H1 (cell line): ENCODE results near the gene KCNAB2. TPM values are rescaled to one million over a fixed set of nuclear protein-coding genes. Genes with fewer than 3 reads are reported as not detected.

Experiments
- CTCF ChIA-PET: fragments of 300-600 bp; sonication (Branson Sonifier 250); formaldehyde crosslinking; loops from one replicate; lab custom pipeline; 2021; ENCODE audit not compliant: partially characterized antibody; lab: Charles Lee
- POLR2A ChIA-PET: fragments of 300-600 bp; sonication (Branson Sonifier 250); formaldehyde crosslinking; loops from one replicate; lab custom pipeline; 2021; ENCODE audit warnings: inconsistent platforms; ENCODE audit not compliant: partially characterized antibody; lab: Charles Lee
- DNase-seq, 2 experiments: peaks; one replicate each; pipeline versions ENCODE4 v3.0.0 to v3.0.0-alpha.2; 2010 to 2022; ENCODE audit warnings: low spot score in 2 of 2, low read depth in 1 of 2, mixed read lengths in 1 of 2
- FAIRE-seq: peaks from 2 replicates; lab custom pipeline; 2011; peaks lifted over from hg19 to GRCh38; lab: Jason Lieb, UNC
- H2AFZ ChIP-seq: 2 replicates; pipeline ENCODE4 v1.8.1; 2012; ENCODE audit warnings: low read length, inconsistent platforms
- H2AK5ac ChIP-seq: 2 replicates; pipeline ENCODE4 v1.6.1; 2013; ENCODE audit warnings: low read depth, low read length
- H2BK120ac ChIP-seq: replicated peaks from 2 replicates; pipeline ENCODE3; 2013; ENCODE audit warnings: low read depth, low read length, inconsistent platforms
- H2BK12ac ChIP-seq: 2 replicates; pipeline ENCODE4 v1.6.1; 2013; ENCODE audit warnings: low read depth, low read length
- H2BK15ac ChIP-seq: 2 replicates; pipeline ENCODE4 v1.6.1; 2013; ENCODE audit warnings: low read length
- H2BK20ac ChIP-seq: 2 replicates; pipeline ENCODE4 v1.6.1; 2013; ENCODE audit warnings: low read length
- H2BK5ac ChIP-seq: 2 replicates; pipeline ENCODE4 v1.6.1; 2013; ENCODE audit warnings: low read depth, low read length
- H3K14ac ChIP-seq: 2 replicates; pipeline ENCODE4 v1.6.1; 2013; ENCODE audit warnings: inconsistent platforms; ENCODE audit not compliant: insufficient read length
- H3K18ac ChIP-seq: 2 replicates; pipeline ENCODE4 v1.6.1; 2013; ENCODE audit warnings: low read length; ENCODE audit errors: extremely low read depth
- H3K23ac ChIP-seq: 2 replicates; pipeline ENCODE4 v1.6.1; 2013; ENCODE audit warnings: inconsistent platforms; ENCODE audit not compliant: insufficient read length
- H3K23me2 ChIP-seq: 2 replicates; pipeline ENCODE4 v1.6.1; 2013; ENCODE audit warnings: low read depth, low read length
- H3K27ac ChIP-seq: 2 replicates; pipeline ENCODE4 v1.6.1; 2011; ENCODE audit warnings: low read depth, low read length, inconsistent platforms
- H3K27me3 ChIP-seq, 4 experiments: replicated peaks in 1 of 4; 1 replicate in 1 of 4; 2 replicates in 3 of 4; pipeline versions ENCODE4 v1.6.1 to v1.8.1; 2011 to 2013; ENCODE audit warnings: low read length in 3 of 4, mild to moderate bottlenecking in 3 of 4, inconsistent platforms in 2 of 4, mixed read lengths in 2 of 4, moderate library complexity in 1 of 4; ENCODE audit not compliant: control insufficient read depth in 3 of 4, insufficient read depth in 3 of 4; ENCODE audit errors: extremely low read depth in 1 of 4
- H3K36me3 ChIP-seq, 4 experiments: 2 replicates each; pipeline versions ENCODE4 v1.6.1 to v1.8.1; 2011 to 2013; ENCODE audit warnings: mild to moderate bottlenecking in 4 of 4, low read length in 3 of 4, moderate library complexity in 2 of 4, control low read depth in 1 of 4, inconsistent platforms in 1 of 4; ENCODE audit not compliant: insufficient read depth in 4 of 4, control insufficient read depth in 2 of 4
- H3K4ac ChIP-seq: replicated peaks from 2 replicates; pipeline ENCODE3; 2013; ENCODE audit warnings: low read length, low read depth, mixed read lengths, inconsistent platforms; ENCODE audit not compliant: insufficient read length
- H3K4me1 ChIP-seq, 4 experiments: replicated peaks in 1 of 4; 1 replicate in 1 of 4; 2 replicates in 3 of 4; pipeline versions ENCODE4 v1.6.1 to v1.8.1; 2011 to 2013; ENCODE audit warnings: low read length in 3 of 4, inconsistent platforms in 2 of 4, mixed read lengths in 1 of 4; ENCODE audit not compliant: insufficient read depth in 4 of 4, control insufficient read depth in 3 of 4
- H3K4me2 ChIP-seq, 2 experiments: 2 replicates each; pipeline versions ENCODE4 v1.6.1 to v1.8.1; 2011 to 2013; ENCODE audit warnings: low read depth in 2 of 2, low read length in 2 of 2, control low read depth in 1 of 2, inconsistent platforms in 1 of 2, mild to moderate bottlenecking in 1 of 2; ENCODE audit not compliant: insufficient read depth in 1 of 2
- H3K4me3 ChIP-seq, 4 experiments: fragments of 200-600, 300-600 bp in 1 of 4; sonication (generic), shearing (Covaris generic), sonication (Bioruptor Twin) in 1 of 4; 2 replicates each; pipeline versions ENCODE4 v1.5.1 to v1.8.1; 2011 to 2016; ENCODE audit warnings: low read length in 4 of 4, low read depth in 3 of 4, control low read depth in 2 of 4, inconsistent platforms in 2 of 4, mild to moderate bottlenecking in 2 of 4, mixed read lengths in 1 of 4, moderate library complexity in 1 of 4; ENCODE audit not compliant: insufficient read depth in 2 of 4; ENCODE audit errors: extremely low read depth in 1 of 4
- H3K56ac ChIP-seq: replicated peaks from 2 replicates; pipeline ENCODE3; 2013; ENCODE audit warnings: low read depth, mild to moderate bottlenecking, mixed read lengths, low read length, inconsistent platforms; ENCODE audit not compliant: insufficient read length
- H3K79me1 ChIP-seq: 2 replicates; pipeline ENCODE4 v1.6.1; 2013; ENCODE audit warnings: low read depth, low read length, control low read depth
- H3K79me2 ChIP-seq, 2 experiments: 2 replicates each; pipeline versions ENCODE4 v1.6.1 to v1.8.1; 2012 to 2013; ENCODE audit warnings: low read length in 2 of 2, mild to moderate bottlenecking in 2 of 2, inconsistent platforms in 1 of 2; ENCODE audit not compliant: insufficient read depth in 2 of 2, control insufficient read depth in 1 of 2
- H3K9ac ChIP-seq, 4 experiments: replicated peaks in 1 of 4; 1 replicate in 1 of 4; 2 replicates in 3 of 4; pipeline versions ENCODE4 v1.6.1 to v1.8.1; 2011 to 2013; ENCODE audit warnings: low read depth in 3 of 4, low read length in 3 of 4, control low read depth in 2 of 4, mild to moderate bottlenecking in 2 of 4, moderate library complexity in 2 of 4, inconsistent platforms in 1 of 4; ENCODE audit errors: extremely low read depth in 1 of 4
- H3K9me3 ChIP-seq, 2 experiments: 2 replicates each; pipeline versions ENCODE4 v1.6.1 to v1.8.1; 2012 to 2013; ENCODE audit warnings: mild to moderate bottlenecking in 2 of 2, moderate library complexity in 2 of 2, control low read depth in 1 of 2, inconsistent platforms in 1 of 2, low read depth in 1 of 2, low read length in 1 of 2, mixed read lengths in 1 of 2; ENCODE audit not compliant: insufficient read depth in 2 of 2
- H4K20me1 ChIP-seq, 2 experiments: replicated peaks in 1 of 2; 2 replicates each; pipeline versions ENCODE3 to v1.8.1; 2011 to 2013; ENCODE audit warnings: inconsistent platforms in 2 of 2, low read length in 2 of 2, mild to moderate bottlenecking in 1 of 2; ENCODE audit not compliant: insufficient read depth in 2 of 2, control insufficient read depth in 1 of 2
- H4K5ac ChIP-seq: 2 replicates; pipeline ENCODE4 v1.6.1; 2013; ENCODE audit warnings: low read length, low read depth, mixed read lengths, inconsistent platforms; ENCODE audit not compliant: insufficient read length
- H4K8ac ChIP-seq: 2 replicates; pipeline ENCODE4 v1.8.0; 2013; ENCODE audit warnings: mild to moderate bottlenecking, moderate library complexity, low read length, inconsistent platforms; ENCODE audit not compliant: insufficient read depth; ENCODE audit errors: extremely low read depth
- H4K91ac ChIP-seq: replicated peaks from 2 replicates; pipeline ENCODE3; 2013; ENCODE audit warnings: low read length, mixed read lengths, inconsistent platforms; ENCODE audit not compliant: insufficient read length
- ZNF274 ChIP-seq: IDR thresholded peaks from 2 replicates; pipeline ENCODE4 v1.7.0; 2012; ENCODE audit warnings: low read length, borderline replicate concordance; ENCODE audit errors: extremely low read depth
- WGBS, 2 experiments: shearing (Covaris generic) in 1 of 2; methylation state at CpG; one replicate each; pipeline versions ENCODE4 v1.1.6 to v1.1.7; 2013 to 2015; ENCODE audit warnings: low lambda C conversion rate in 2 of 2, mixed read lengths in 2 of 2, inconsistent platforms in 1 of 2, low coverage in 1 of 2, missing lambda C conversion rate in 1 of 2; ENCODE audit not compliant: insufficient replicate concordance in 2 of 2, insufficient coverage in 1 of 2, insufficient read length in 1 of 2; ENCODE audit errors: extremely low coverage in 1 of 2, missing lambda C conversion rate in 1 of 2; 5-methylcytosine and 5-hydroxymethylcytosine counted together
- polyA plus RNA-seq, 7 experiments: library from polyadenylated mRNA; depleted of rRNA in 3 of 7; stranded (reverse) in 5 of 7; unstranded in 2 of 7; fragments of >200 nt in 5 of 7; fragments of 200-250 nt in 2 of 7; gene quantifications; 1 replicate in 5 of 7; 2 replicates in 1 of 7; 4 replicates in 1 of 7; pipeline versions ENCODE4 v1.2.1 to v1.2.3, GENCODE V29; 2011 to 2013; ENCODE audit warnings: missing spikeins in 2 of 7, mixed read lengths in 2 of 7
- total RNA-seq: library from RNA; stranded (reverse); fragmentation: NEBNext Ultra II Directional; extraction: Animal tissue kit (Norgen Biotek cat#: 25700); gene quantifications from 2 replicates; pipeline ENCODE4 v1.2.1, GENCODE V29; 2021
- TF ChIP-seq, protein P1 (sequence below), 3 experiments: IDR thresholded peaks; 1 replicate in 2 of 3; 2 replicates in 1 of 3; pipeline versions ENCODE4 v1.5.1 to v1.6.1; 2011; ENCODE audit warnings: low read length in 3 of 3, mild to moderate bottlenecking in 3 of 3, inconsistent platforms in 2 of 3, low read depth in 1 of 3, moderate library complexity in 1 of 3; ENCODE audit not compliant: insufficient read depth in 1 of 3; ENCODE audit errors: control extremely low read depth in 1 of 3

KCNAB2 gene
- total and polyA plus RNA-seq, 2 of the 8 experiments (the other 6 are each of a cell fraction or from before 2014, with no cell fraction given): 4.5 to 7.0 TPM

DNA sequence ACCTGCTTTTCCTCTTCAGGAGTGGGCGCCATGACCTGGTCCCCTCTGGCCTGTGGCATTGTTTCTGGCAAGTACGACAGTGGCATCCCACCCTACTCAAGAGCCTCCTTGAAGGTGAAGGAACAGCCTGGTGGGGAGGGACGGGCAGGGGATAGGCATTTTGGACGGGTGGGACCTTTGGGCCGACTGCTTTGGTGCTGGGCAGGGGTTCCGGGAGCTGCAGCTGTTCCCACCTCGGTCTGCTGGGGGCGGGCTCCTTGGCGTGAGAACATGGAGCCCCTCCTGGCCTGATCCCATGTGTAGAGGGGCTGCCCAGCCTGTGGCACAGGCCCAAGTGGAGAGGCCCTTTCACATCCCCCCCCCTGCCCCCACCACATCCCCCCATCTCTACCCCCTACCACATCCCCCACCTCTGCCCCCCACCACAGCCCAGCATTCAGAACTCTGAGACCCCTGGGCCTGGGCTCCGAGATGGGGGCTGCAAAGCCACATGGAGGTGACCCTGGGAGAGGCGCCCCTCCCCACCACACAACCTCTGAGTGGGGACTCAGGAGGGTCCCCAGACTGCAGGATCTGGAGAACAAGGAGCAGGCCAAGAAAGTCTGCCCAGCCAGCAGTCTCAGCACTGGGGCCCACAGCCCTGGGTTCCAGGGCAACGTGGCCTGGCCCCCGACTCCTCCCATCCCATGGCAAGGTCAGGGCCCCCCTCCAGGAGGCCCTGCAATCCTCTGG is 50.0 kb downstream of the KCNAB2 start:
- no peak overlapping the region for H3K4me2 ChIP-seq
- no peaks in the 10 kb centered on the region; the same call in 1 of the 2 replicates for H3K23me2 ChIP-seq
- no peak overlapping the region for H4K91ac ChIP-seq
- no peaks in the 10 kb centered on the region for H3K9me3 ChIP-seq
- no peak overlapping the region for H2BK12ac ChIP-seq
- no peaks in the 10 kb centered on the region; a peak in 1 of 7 replicates for H3K4me1 ChIP-seq
- no peaks in the 10 kb centered on the region for H3K79me1 ChIP-seq
- FAIRE-seq (no peak), DNase-seq (no peak)
- H2AK5ac ChIP-seq: no peak overlapping the region
- no peaks in the 10 kb centered on the region for H3K27me3 ChIP-seq
- no peak overlapping the region for H3K14ac ChIP-seq
- no peak overlapping the region for H4K5ac ChIP-seq
- no peak overlapping the region for H3K9ac ChIP-seq
- WGBS, 2 experiments: 91% methylated on average over 10 of the region's 13 CpGs; no CpG with 5 or more reads in 1 of the 2 experiments
- no peak overlapping the region for H3K56ac ChIP-seq
- H2BK5ac ChIP-seq: no peak overlapping the region
- H4K8ac ChIP-seq: 0 out of 2 replicates have a peak overlapping the region, but pooled peaks have one; percentile 35
- H3K4ac ChIP-seq: no peak overlapping the region
- no peak overlapping the region for H3K23ac ChIP-seq
- peaks cover 0 to 1% of the 10 kb centered on the region in 2 experiments for H4K20me1 ChIP-seq
- H3K79me2 ChIP-seq: no peaks in the 10 kb centered on the region
- H3K18ac ChIP-seq: no peak overlapping the region
- no peaks in the 10 kb centered on the region for H3K36me3 ChIP-seq
- CTCF ChIA-PET: interaction anchor here (1.3 to 4.7 kb wide), 6 partner anchors 9 to 52 kb away, joined by 3 to 31 read pairs (median 12); no protein-coding TSS in a partner anchor
- no peak overlapping the region for H2BK15ac ChIP-seq
- no peak overlapping the region for H2BK120ac ChIP-seq
- H2BK20ac ChIP-seq: no peak overlapping the region
- no peak overlapping the region for H3K4me3 ChIP-seq
- no peak overlapping the region for H2AFZ ChIP-seq
- H3K27ac ChIP-seq: no peak overlapping the region
- POLR2A ChIA-PET: no interaction called here
- TF ChIP-seq, protein P1, sequence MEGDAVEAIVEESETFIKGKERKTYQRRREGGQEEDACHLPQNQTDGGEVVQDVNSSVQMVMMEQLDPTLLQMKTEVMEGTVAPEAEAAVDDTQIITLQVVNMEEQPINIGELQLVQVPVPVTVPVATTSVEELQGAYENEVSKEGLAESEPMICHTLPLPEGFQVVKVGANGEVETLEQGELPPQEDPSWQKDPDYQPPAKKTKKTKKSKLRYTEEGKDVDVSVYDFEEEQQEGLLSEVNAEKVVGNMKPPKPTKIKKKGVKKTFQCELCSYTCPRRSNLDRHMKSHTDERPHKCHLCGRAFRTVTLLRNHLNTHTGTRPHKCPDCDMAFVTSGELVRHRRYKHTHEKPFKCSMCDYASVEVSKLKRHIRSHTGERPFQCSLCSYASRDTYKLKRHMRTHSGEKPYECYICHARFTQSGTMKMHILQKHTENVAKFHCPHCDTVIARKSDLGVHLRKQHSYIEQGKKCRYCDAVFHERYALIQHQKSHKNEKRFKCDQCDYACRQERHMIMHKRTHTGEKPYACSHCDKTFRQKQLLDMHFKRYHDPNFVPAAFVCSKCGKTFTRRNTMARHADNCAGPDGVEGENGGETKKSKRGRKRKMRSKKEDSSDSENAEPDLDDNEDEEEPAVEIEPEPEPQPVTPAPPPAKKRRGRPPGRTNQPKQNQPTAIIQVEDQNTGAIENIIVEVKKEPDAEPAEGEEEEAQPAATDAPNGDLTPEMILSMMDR (IDR thresholded peaks at IDR 0.05; ENCODE audit: control extremely low read depth in 1 of 3, insufficient read depth in 1 of 3, low read depth in 1 of 3, low read length in 3 of 3): peak in 2 of 3 experiments; percentile 6 to 12; a peak in 2 of 4 replicates
- TF ChIP-seq ZNF274: no peak
